NCI-H1930 (cell line): Measurements from ENCODE around the gene SLFN12L.
A peak's percentile ranks its signal among the peaks of the same experiment; 100 is the strongest.
"Not testable (repeated sequence)": the region's sequence is repeated elsewhere in the genome, so short reads cannot be mapped to it uniquely, and the experiment has no call there.

Experiments
- DNase-seq, 2 experiments: peaks; one replicate each; lab custom pipeline; 2025; lab: John Stamatoyannopoulos, UW

The SLFN12L gene

GRCh38 chr17:35496451-35497290 is 40.8 kb downstream of the SLFN12L start:
- no peak for DNase-seq

- no peak for DNase-seq
These were observed 44.4 kb downstream of the SLFN12L start for GRCh38 chr17:35493040-35493439.

GRCh38 chr17:35491417-35491816 is 46.1 kb downstream of the SLFN12L start:
- no peak for DNase-seq

- DNase-seq, result no peak
These were observed 47.5 kb downstream of the SLFN12L start for GRCh38 chr17:35489944-35490343.

GRCh38 chr17:35488991-35489390 is 48.5 kb downstream of the SLFN12L start:
- DNase-seq, result no peak

GRCh38 chr17:35486920-35487732 is 50.4 kb downstream of the SLFN12L start:
- DNase-seq, result no peak

- DNase-seq, result no peak
These were observed 58.2 kb downstream of the SLFN12L start for GRCh38 chr17:35479271-35479670.

- DNase-seq, result no peak
These were observed 60.2 kb downstream of the SLFN12L start for GRCh38 chr17:35477248-35477647.

- DNase-seq, result no peak
These were observed 61.1 kb downstream of the SLFN12L start for GRCh38 chr17:35476283-35476820.

- no peak for DNase-seq
These were observed 69.0 kb downstream of the SLFN12L start for GRCh38 chr17:35468475-35468874.

GRCh38 chr17:35467824-35468223 is 69.7 kb downstream of the SLFN12L start:
- DNase-seq, result no peak

GRCh38 chr17:35460354-35460851 is 77.1 kb downstream of the SLFN12L start:
- peak; percentile 55 to 56 for DNase-seq

GRCh38 chr17:35454035-35454434 is 83.4 kb downstream of the SLFN12L start:
- not testable (repeated sequence) for DNase-seq

- DNase-seq, result no peak
These were observed 84.3 kb downstream of the SLFN12L start for GRCh38 chr17:35453171-35453570.

GRCh38 chr17:35449371-35449931 is 88.0 kb downstream of the SLFN12L start:
- DNase-seq, result no peak

- DNase-seq, result no peak
These were observed 88.6 kb downstream of the SLFN12L start for GRCh38 chr17:35448899-35449227.

GRCh38 chr17:35448214-35448898 is 89.1 kb downstream of the SLFN12L start, which contains the start of gene SLFN13:
TSS of gene SLFN13 (minus strand) at chr17:35448766. CDS start at chr17:35445680, 3,086 bp downstream.
- DNase-seq, result peak; percentile 73 to 80

- DNase-seq, result no peak
These were observed 90.0 kb downstream of the SLFN12L start for GRCh38 chr17:35447499-35447898.

- DNase-seq, result no peak
These were observed 99.0 kb downstream of the SLFN12L start for GRCh38 chr17:35438433-35438832.

GRCh38 chr17:35433075-35433894 is 104.2 kb downstream of the SLFN12L start:
- DNase-seq, result no peak
